ENCODE results near the gene EN2.
"Not testable (repeated sequence)": the region's sequence is repeated elsewhere in the genome, so short reads cannot be mapped to it uniquely, and the experiment has no call there.

EN2 gene

DNA sequence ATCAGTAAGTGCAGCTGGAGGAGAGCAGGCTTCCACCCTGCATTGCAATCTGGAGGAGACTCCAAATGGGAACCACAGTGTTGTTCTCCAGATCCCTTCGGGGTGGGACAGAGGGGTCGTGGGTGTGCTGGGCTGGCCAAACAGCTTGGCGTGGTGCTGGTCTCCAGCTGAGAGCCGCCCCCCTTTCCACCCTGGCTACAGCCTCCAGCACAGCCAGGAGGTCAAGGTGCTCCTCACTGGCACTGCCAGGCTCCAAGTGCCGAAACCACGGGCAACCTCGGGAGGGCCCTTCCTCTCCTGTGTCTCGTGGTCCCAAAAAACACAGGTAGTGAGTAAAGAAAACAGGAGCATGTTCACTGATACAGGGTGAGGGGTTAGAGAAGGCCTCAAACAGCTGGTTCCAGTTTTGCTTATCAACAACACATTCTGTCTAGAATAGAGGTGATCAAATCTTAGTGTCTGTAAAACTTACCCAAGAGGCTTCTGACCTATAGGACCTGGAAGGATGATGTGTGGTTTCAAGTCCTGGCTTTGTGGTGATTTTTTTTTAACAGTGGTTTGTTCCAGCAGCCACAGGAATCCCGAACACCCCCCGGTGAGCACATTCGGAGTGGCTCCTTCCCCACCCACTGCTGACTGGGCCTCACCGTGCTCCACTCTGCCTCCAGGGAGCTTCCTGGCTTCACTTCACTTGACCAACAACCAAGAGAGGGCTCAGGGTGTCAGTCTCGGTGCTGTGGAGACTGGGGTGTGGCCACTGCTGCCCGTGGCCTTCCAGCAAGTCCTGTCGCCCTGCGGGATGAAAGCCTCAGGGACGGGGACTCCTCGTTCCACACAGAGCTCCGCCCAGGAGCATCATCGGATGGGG is 31.2 kb upstream of the EN2 start:
- no peak for DNase-seq

DNA sequence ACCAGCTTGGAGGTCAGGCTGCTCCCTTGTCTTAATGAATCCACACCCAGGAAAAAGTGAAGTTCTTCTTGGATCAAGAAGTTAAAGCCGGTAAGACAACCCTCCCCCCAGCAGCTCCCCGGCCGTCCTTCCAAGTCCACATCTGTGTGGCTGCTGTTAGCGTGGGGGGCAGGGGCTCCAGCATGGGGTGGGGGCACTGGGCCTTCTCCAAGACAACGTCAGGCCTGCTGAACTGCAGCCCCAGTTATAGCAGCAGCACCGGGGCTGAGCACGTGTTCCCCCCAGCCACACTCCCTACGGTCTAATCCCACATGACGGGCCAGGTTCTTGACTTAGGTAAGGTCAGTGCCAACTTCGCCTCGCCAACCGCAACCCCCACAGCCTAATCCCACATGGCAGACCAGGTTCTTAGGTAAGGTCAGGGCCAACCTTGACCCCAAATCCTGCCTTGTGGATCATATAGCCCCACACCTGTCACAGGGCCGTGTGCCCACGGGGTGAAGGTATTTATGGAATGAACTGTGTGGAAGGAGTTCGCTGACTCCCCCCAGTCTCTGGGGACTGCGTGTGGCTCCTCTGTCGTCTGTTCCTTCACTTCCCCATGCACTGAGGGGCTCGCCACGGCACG is 30.4 kb upstream of the EN2 start:
- DNase-seq, result no peak

DNA sequence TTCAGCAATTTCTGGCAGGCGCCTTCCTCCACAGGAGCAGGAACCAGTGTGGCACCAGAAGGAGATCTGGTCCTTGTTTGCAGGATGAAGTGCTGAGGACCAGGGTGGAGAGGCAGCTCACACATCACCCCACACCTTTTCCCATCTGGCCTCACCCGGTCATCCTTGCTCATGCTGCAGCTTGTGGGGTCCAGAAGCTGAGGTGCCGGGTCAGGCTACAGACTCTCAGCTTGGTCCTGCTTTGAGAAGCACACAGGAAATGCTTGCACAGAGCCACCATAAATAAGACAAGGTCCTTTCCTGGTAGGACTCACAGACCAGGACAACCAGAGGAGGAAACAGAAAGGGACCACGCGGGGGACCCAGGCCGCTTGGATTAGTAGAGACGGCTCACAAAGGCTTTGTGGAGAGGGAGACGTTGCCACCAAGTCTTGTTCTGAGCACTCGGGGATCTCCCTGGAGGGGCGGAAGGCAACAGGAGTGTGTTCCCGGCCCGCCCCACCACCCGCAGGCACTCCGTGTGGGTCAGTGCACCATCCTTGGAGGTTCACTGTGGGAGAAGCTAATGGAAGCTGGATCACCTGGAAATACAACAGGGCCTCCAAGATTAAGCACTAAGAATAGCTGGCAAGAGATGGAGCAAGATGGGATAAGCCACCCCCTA is 29.6 kb upstream of the EN2 start:
- DNase-seq, result no peak

DNA sequence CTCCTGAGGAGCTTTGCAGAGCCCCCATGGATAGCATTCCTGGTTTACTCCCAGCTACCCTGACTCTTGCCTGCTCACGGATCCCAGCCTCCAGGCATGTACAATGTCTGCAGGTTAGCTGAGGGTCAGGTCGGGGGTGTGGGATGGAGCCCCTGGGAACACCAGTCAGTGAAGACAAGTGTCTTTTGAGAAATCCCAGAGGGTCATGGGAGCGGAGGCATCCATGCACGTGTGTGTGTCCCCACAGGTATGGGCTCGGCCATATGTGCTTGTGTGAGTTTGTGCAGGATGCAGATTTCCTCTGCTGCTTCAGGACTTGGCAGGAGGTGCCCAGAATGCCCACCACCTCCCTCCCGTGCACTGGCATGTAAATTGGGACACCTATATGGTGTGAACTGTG is 28.3 kb upstream of the EN2 start:
- DNase-seq, result no peak

DNA sequence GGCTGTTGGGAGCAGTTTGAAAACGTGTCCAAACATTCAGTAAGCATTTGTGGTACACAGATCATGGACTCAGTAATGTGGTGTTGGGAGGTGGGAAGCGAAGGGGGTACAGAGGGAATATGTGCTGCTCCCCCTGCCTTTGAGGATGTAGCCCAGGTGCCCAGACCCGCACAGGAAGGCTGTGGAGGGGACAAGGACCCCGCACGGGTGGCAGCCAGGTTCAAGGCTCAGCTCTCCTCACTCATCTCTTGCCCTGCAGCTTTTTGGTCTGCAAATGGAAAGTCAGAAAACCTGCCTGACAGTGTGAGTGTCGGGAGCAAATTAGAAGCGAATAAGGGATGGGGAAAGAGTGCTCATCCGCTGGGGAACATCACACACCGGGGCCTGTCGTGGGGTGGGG is 27.3 kb upstream of the EN2 start:
- no peak for DNase-seq

DNA sequence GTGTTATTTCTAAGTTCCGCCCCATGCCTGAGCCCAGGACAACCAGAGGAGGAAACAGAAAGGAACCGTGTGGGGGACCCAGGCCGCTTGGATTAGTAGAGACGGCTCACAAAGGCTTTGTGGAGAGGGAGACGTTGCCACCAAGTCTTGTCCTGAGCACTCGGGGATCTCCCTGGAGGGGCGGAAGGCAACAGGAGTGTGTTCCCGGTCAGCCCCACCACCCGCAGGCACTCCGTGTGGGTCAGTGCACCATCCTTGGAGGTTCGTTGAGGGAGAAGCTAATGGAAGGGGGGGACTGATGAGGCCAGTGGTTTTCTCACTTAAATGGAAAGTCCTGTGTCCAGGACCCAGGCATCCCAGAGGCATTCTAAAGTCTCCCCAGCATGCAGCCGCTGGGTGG is 26.7 kb upstream of the EN2 start:
- DNase-seq, result no peak

DNA sequence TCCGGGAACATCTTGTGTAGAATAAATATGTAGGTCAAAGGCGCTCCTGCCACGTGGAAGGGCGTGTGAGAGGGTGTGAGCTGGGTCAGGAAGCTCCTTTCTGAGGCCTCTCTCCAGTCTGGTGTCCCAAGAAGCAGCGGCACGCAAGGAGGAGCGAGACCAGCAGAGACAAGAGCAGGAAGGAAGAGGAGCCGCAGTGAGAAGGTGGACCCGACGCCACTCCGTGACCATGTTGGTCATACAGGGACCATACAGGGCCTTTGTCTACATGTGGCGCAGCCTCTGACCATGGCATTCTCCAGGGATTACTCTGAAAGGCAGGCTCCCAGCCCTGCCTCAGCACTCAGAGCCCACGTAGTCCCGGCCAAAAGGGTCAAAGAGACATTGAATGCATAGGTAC is 26.2 kb upstream of the EN2 start:
- no peak for DNase-seq

DNA sequence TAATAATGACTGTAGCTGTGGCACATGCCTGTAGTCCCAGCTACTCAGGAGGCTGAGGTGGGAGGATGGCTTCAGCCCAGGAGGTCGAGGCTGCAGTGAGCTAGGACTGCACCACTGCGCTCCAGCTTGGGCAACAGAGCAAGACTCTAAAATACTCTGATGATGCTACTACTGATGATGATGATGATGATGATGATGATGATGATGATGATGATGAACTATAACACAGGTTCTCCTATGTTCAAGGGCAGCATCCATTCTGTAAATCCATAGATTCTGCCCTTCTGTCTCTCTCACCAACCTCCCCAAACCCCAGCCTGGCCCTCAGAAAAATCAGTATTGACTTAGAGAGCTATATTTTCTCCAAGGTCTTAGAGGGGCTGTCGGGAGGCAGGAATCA is 22.8 kb upstream of the EN2 start:
- DNase-seq, result no peak

DNA sequence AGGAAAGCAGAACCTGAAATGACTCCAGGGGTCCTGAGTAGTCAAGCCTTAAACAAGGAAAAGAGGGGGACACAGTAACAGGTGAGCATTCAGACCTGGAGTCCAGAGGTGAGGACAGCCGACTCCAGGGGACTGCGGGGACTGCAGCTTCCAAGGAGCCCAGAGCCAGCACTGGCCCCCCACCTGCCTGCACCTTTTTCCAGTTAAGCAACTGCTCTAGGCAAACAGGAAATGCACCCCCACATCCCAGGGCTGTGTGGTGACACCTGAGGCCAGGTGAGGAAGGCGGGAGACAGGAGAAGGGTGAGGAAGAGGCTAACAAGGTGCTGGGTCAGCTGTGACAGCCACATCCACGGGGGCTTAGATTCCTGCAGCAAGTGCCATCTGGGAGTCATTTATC is 20.1 kb upstream of the EN2 start:
- no peak for DNase-seq

DNA sequence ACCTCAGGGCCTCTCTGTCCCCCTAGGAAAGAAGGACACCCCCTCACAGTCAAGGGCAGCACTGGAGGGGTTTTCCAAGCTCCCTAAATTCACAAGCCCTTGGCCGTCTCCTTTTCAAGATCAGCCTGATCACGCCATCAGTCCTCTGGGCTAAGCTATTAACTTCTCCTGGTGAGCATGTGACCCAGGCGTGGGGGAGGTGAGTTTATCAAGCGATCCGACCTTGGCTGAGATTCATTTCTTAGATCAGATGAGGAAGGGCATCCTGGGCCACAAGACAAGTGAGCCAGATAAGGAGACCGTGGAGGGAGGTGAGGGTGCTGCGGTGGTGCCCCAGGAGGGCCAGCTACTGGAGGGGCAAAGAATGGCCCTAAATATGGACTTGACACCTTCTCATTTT is 19.2 kb upstream of the EN2 start:
- DNase-seq, result no peak

DNA sequence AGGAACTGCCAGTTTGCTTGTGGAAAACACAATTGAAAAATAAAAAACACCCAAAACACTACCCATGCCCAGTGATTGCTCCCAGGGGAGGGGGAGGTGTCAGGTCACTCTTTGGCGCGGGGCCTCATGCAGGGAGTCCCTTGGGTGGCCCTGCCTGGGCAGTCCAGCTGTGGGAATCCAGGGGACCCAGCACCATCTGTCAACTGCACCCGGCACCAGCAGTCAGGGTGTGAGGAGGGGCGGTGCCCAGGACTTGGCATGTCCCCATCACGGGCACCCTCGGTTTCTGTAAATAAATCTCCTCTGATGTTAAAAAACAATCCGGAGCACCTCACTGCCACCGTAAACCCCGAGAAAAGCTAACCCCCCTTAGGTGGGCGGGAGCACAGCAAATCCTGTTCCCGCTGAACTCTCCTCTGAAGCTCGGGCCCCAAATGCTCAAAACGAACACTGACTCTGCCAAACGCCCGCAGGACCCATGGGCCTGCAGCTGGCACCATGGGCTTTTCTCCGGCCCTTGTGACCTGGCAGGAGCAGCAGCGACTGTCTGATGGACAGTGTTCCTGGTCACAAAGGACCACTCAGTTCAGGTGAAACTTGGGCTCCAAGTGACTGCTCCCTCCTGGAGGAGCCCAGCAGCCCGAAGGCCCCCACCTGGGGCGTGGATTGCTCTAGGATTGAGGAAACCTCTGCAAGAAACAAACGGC is 18.5 kb upstream of the EN2 start:
- no peak for DNase-seq

DNA sequence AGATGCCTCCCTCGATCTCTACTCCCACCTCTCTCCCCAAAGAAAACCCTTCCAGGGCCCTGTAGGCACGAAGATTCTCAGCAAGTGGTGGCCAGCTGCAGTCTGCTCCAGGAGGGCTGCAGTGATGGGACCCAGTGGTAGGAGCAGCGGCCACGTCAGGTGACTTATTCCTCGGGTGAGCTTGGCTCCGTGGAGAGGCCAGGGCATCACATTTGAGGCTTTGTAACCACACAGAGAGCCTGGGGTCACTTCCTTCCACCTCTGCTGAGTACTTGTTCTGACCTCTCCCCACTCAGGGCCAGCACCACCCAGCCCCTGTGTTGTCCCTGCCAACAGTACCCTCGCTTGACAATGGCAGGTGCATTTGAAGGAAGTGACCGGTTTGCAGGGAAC is 17.9 kb upstream of the EN2 start:
- no peak for DNase-seq

DNA sequence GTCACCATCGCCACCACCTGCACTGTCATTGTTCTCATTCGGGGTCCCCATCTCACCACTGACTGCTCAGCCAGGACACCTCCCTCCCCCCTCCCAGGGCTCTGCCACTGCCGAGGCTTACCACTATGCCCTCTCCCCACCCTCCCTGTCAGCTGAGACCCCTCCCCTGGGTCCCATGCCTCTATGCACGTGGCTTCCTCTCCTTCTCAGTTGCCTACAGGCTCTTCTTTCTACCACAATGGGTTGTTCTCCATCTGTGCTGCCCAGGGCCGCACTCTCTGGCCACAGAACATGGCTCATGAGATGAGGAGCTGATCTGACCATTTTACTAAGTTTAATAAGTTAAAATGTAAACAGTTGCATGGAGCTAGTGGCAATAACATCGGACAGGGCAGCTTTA is 16.1 kb upstream of the EN2 start:
- DNase-seq, result no peak

DNA sequence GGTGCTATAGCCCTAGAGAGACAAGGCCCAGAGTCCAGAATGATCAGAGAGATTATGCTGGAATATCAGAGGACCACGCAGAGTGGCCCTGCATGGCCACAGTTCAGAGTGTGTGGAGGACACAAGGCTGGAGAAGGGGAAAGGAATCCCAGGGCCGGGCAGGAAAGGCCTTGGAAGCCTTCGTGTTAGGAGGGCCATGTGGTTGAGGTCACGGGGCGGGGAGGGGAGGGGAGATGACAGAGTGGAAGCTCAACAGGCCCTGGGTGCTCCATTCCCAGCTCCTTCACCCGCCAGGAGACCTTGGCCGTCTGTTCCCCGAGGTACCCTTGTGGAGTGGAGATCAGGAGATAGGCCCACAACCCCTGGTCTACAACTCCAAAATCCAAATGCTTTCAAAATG is 13.2 kb upstream of the EN2 start:
- no peak for DNase-seq

DNA sequence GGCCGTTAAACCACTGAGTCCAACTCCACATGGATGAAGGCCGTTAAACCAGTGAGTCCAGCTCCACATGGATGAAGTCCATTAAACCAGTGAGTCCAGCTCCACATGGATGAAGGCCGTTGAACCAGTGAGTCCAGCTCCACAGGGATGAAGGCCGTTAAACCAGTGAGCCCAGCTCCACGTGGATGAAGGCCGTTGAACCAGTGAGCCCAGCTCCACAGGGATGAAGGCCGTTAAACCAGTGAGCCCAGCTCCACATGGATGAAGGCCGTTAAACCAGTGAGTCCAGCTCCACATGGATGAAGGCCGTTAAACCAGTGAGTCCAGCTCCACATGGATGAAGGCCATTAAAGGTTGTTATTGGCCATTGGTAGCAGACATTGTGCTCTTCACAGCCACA is 12.3 kb upstream of the EN2 start:
- DNase-seq, result not testable (repeated sequence)

DNA sequence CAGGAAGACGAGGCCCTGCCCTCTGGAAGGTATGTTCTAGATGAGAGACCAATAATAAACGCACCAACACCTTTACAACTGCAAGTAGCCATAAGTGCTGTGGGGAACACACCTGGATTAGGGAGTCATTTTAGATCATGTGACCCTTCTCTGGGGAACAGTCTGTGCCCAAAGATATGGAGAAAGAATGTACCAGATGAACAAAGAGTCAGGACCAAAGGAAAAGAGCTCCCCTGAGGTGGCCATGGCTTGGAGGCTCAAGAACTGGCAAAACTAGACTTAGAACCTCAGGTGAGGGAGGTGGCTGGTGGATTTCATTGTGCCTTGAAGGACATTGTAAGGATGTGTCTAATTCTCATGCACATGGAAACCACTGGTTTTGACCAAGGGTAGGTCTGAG is 10.3 kb upstream of the EN2 start:
- no peak for DNase-seq

DNA sequence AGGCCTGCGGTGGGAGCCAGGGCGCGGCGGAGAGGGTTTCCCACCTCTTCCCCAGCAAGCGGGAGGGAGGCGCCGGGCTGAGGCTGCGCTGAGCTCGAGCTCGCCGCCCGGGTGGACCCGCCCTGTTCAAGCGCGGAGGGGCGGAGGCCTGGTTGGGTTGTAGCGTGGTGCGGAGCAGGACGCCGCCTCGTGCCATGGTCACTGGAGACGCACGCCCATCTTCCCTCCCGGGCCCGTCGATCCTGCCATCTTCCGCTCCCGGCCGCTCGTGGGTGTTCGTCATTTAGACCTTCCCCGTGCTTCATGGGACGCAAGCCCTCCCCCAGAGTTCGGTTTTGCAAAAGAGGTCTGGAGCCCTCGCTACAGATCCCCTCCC is 9.3 kb upstream of the EN2 start:
- peak; percentile 61 to 90 for DNase-seq

DNA sequence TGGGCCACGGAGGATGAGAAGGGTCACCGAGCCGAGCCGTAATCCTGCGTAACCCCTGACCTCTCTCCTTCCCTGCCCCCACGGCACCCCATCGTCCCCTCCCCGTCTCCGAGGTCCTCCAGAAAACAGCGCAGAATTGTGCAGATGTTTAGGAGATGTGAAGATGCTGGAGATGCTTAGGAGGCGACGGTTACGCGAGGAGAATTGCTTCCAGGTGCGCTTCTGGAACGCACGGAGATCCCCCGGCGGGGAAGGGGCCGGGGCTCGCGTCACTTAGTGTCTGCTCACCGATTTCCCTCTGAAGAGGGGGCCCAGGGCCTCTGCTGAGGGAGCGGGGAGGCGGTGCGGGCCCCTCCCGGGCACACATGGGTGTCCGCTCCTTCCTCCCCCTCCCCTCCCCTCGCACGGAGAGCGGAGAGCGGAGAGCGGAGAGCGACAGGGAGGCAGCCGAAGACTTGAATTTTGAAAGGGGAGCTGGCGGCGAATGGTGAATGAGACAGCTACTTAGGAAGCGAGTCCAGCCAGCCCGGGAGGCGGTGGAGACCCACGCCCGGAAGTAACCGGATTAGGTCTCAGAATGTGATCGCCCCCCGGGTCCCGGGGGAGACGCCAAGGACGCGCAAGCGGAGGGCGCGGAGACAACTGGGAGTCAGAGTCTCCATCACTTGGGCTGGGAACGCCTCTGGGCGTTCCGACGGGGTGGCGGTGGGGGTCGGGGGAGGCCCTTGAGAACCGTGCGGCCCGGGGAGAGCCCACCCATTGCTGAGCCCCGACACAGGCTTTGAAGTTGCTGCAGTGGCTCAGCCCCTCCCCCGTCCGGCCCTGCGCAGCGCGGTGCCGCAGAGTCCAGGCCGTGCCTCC is 8.7 kb upstream of the EN2 start:
- peak in 1 of 2 experiments; percentile 73 for DNase-seq

DNA sequence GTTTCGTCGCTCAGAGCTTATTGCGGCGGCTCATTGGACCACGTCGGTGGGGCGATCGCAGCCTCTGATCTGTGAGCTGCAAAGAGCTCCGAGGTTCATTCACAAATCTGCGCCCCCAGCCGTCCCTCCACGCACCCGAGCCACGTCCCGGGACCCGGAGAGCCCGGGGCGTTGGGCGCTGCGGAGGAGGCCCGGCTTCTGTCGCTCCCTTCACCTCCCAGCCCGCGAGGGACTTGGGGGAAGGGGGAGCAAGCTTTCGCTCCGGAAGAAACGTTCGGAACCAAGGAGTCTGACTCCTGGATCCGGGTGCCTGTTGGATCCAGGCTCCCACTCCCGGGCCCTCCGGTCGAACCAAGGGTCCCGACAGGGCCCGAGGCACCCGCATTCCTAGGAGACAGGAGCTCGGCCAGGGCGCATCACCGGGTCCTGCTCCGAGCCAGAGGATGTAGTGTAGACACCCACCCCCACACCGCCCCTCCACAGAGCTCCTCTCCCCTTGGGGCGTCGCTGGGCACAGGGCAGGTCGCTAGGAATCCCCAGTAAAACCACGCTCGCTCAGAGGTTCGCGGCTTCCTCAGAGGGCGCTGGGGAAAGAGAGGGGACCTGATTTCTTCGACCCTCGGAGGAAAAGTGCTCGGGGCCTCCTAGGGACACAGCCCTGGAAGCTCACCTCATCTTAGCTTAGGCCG is 7.9 kb upstream of the EN2 start:
- DNase-seq, result no peak

DNA sequence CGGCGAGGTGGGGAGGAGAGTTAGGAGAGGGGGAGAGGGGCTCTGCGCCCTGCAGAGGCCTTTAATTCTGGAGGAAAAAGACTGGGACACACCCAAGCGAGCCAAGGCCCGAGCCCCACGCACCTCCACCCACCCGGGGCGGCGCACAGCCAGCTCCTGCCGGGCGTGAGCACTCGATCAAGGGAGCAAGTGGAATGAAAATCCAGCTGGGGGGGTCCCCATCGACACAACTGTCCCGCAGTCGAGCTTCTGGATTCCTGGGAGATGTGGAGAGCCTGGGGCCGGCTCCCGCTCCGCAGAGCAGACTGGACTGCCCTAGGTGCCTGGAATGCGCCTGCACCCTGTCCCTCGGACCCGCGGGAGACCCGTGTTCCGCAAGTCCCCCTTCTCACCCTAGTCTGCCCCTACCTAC is 7.4 kb upstream of the EN2 start:
- no peak for DNase-seq

DNA sequence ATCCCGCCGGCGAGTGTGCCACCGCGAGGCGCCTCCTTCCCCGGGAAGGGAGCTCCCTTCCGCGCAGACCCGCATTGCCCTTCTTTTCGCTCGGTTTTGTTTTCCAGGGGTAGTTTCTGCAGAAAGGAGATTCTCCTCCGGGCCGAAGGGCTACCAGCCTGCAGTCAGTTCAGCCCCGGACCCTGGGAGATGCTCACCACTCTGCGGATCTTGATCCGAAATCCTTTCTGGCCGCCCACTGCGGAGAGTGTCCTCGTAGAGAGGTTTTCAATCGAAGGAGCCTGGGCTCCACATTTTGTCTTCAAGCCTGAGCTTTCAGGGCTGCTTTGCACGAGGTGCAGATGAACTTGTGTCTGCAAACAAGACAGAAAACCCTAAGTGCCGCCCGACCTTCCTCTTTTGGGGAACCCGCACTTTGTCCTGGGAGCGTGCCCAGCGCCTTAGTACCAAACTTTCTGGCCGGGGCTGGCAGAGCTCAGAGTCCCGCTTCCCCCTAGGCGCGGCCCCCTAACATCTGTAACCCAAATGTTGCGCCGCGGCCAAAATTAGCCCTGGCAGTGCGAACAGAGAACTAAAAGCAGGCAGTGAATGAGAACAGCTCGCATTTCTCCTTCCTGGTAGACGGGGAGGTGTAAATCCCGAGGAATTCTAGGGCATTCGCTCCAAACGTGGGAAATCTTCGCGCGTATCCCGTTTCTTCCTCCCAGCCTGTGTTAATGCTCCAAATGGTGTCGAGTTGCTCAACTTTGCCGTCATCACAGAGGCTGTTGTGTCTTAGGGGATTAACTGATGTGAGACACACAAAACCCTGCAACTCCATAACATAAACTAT is 6.7 kb upstream of the EN2 start:
- DNase-seq, result no peak
